KMS-11 (cell line): ENCODE results near the gene DPF3.

Experiments
- H2AFZ ChIP-seq: fragments of 200-600 bp; sonication (generic); 2 replicates; pipeline ENCODE4 v1.6.1; 2016; ENCODE audit warnings: antibody characterized with exemption, mixed run types, low read depth
- H3K27ac ChIP-seq: fragments of 200-600 bp; sonication (generic); 2 replicates; pipeline ENCODE4 v1.6.1; 2016; ENCODE audit warnings: mild to moderate bottlenecking, mixed run types
- H3K27me3 ChIP-seq: fragments of 200-600 bp; sonication (generic); 2 replicates; pipeline ENCODE4 v1.6.1; 2017; ENCODE audit warnings: mild to moderate bottlenecking, low read depth, mixed run types, moderate library complexity; ENCODE audit not compliant: insufficient read depth
- H3K36me3 ChIP-seq: fragments of 200-600 bp; sonication (generic); 2 replicates; pipeline ENCODE4 v1.6.1; 2017; ENCODE audit warnings: mild to moderate bottlenecking, mixed run types; ENCODE audit not compliant: insufficient read depth
- H3K4me1 ChIP-seq: fragments of 200-600 bp; sonication (generic); 2 replicates; pipeline ENCODE4 v1.6.1; 2016; ENCODE audit warnings: mild to moderate bottlenecking, low read depth, mixed run types; ENCODE audit not compliant: poor library complexity, severe bottlenecking
- H3K4me2 ChIP-seq: fragments of 200-600 bp; sonication (generic); 2 replicates; pipeline ENCODE4 v1.7.0; 2016; ENCODE audit warnings: mild to moderate bottlenecking, mixed run types
- H3K4me3 ChIP-seq: fragments of 200-600 bp; sonication (generic); IDR thresholded peaks from 2 replicates; pipeline ENCODE4 v1.6.1; 2017; ENCODE audit warnings: low read depth, low read length, mixed read lengths; ENCODE audit not compliant: insufficient read depth
- H3K79me2 ChIP-seq: fragments of 200-600 bp; sonication (generic); 2 replicates; pipeline ENCODE4 v1.6.1; 2016; ENCODE audit warnings: low read depth, mixed run types; ENCODE audit not compliant: insufficient read depth
- H3K9ac ChIP-seq: fragments of 200-600 bp; sonication (generic); 2 replicates; pipeline ENCODE4 v1.6.1; 2016; ENCODE audit warnings: mild to moderate bottlenecking, mixed run types
- H4K20me1 ChIP-seq: fragments of 200-600 bp; sonication (generic); 2 replicates; pipeline ENCODE4 v1.6.1; 2016; ENCODE audit warnings: mild to moderate bottlenecking, mixed run types; ENCODE audit not compliant: insufficient read depth
- TF ChIP-seq, protein P1 (sequence below): fragments of 200-600 bp; sonication (generic); conservative IDR thresholded peaks from 2 replicates; pipeline ENCODE4 v1.6.1; 2017; ENCODE audit warnings: low read depth, mild to moderate bottlenecking, antibody characterized with exemption, low read length, moderate library complexity, mixed read lengths

Gene DPF3

DNA sequence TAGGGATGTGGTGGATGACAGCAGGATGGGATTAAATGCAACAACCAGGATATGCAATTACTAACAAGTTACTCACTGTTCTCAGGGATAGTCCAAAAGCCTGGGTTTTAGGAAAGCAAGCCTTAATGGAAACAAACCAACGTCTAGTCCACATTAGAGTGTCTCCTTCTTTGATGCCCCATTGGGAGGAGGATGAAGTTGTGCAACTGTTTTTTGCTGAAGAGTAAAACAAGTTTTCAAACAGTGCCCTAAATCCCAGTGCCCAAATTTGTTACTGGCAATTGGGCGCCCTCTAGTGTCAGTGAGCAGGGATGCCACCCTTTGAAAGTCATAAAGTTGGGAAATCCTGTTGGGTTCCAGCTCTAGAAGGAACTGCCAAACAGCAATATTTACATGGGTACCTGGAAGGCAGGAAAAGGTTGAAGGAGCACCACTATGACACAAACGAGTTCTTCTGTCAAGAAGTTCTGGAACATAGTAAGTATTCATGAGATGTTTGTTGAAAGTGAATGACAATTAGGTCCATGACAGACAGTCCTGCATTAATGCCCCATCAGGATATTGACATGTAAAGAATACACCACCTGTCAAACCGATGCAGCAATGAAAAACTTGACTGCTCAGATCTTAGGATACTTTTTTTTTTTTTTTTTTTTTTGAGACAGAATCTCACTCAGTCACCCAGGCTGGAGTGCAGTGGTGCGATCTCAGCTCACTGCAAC, 11.1 kb upstream of the DPF3 start:
- no peaks in the 10 kb centered on the region for H3K27me3 ChIP-seq
- no peak overlapping the region for H3K4me3 ChIP-seq
- no peaks in the 10 kb centered on the region for H3K79me2 ChIP-seq
- H3K4me2 ChIP-seq = no peak overlapping the region
- no peak overlapping the region for H3K27ac ChIP-seq
- TF ChIP-seq, protein P1, sequence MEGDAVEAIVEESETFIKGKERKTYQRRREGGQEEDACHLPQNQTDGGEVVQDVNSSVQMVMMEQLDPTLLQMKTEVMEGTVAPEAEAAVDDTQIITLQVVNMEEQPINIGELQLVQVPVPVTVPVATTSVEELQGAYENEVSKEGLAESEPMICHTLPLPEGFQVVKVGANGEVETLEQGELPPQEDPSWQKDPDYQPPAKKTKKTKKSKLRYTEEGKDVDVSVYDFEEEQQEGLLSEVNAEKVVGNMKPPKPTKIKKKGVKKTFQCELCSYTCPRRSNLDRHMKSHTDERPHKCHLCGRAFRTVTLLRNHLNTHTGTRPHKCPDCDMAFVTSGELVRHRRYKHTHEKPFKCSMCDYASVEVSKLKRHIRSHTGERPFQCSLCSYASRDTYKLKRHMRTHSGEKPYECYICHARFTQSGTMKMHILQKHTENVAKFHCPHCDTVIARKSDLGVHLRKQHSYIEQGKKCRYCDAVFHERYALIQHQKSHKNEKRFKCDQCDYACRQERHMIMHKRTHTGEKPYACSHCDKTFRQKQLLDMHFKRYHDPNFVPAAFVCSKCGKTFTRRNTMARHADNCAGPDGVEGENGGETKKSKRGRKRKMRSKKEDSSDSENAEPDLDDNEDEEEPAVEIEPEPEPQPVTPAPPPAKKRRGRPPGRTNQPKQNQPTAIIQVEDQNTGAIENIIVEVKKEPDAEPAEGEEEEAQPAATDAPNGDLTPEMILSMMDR = peak; percentile 92
- H3K4me1 ChIP-seq = peaks cover 9% of the 10 kb centered on the region
- H3K9ac ChIP-seq = no peak overlapping the region
- H4K20me1 ChIP-seq = no peaks in the 10 kb centered on the region
- no peaks in the 10 kb centered on the region for H3K36me3 ChIP-seq
- peak overlapping the region; percentile 22; the same call in 1 of the 2 replicates for H2AFZ ChIP-seq

DNA sequence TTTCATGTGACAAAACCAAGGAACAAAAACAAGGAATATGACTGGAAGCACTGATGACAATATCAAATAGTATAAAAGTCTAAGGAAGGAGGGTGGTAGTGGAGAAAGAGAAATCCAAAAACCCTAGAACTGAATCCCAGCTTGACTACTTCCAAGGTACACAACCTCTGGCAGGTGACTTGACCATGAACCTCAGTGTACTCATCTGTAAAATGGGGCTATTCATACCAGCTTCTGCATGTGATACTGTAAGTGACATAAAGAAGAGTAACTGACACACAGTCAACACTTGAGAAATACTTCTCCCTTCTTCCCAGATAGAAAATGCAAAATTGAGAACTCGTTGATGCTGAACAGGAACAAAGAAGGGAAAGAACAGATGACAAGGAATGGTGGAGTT, 10.3 kb upstream of the DPF3 start:
- peaks cover 9% of the 10 kb centered on the region for H3K4me1 ChIP-seq
- H3K79me2 ChIP-seq = no peaks in the 10 kb centered on the region
- no peaks in the 10 kb centered on the region for H3K36me3 ChIP-seq
- H3K27ac ChIP-seq = no peak overlapping the region
- H3K27me3 ChIP-seq = no peaks in the 10 kb centered on the region
- H3K9ac ChIP-seq = no peak overlapping the region
- no peak overlapping the region for H2AFZ ChIP-seq
- TF ChIP-seq, protein P1 = no peak
- no peak overlapping the region for H3K4me3 ChIP-seq
- no peaks in the 10 kb centered on the region for H4K20me1 ChIP-seq
- no peak overlapping the region for H3K4me2 ChIP-seq

DNA sequence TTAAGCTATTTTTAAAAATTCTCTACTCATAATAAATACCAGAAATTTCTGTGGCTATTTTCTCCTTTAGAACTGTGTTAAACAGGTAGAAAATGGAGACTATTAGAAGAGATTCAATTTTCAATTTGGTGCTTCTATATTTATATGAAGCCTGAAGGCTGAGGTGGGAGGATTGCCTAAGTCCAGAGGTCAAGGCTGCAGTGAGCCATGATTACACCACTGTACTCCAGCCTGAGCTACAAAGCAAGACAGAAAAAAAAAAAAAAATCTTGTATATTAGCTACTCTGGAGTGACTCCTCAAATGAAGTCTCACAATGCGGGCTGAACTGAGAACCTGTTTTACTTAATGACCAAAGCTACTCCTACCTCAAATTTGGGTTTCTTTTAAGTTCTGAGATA, 9.8 kb upstream of the DPF3 start:
- Histone ChIP-seq H3K27me3 (no peaks in the 10 kb centered on the region), H3K4me1 (peaks cover 9% of the 10 kb centered on the region), H3K9ac (no peak overlapping the region), H3K36me3 (no peaks in the 10 kb centered on the region), H3K79me2 (no peaks in the 10 kb centered on the region), H3K27ac (no peak overlapping the region), H3K4me3 (no peak overlapping the region), H4K20me1 (no peaks in the 10 kb centered on the region), H2AFZ (no peak overlapping the region), H3K4me2 (no peak overlapping the region)
- TF ChIP-seq, protein P1 = no peak

DNA sequence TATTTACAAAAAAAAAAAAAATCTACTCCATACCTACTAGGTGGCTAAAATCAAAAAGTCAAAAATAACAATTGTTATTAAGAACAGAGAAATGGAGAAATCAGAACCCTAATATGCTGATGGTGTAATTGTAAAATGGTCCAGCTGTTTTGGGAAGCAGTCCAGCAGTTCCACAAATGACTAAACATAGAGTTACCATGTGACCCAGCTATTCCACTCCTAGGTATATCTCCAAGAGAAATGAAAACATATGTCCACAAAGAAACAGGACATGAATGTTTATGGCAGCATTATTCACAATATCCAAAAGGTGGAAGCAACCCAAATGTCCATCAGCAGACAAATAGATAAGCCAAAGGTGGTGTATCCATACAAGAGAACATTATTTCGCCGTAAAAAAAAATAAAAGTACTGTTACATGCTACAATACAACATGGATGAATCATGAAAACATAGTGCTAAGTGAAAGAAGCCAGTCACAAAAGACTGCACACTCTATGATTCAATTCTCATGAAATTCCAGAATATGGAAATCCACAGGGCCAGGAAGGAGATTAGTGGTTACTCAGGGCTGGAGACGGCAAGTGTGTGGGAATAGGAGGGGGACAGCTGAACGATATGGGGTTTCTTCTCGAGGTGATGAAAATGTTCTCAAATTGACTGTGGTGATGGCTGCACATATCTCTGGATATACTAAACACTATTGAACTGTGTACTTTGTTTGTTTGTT, 9.1 kb upstream of the DPF3 start:
- TF ChIP-seq, protein P1 = no peak
- H3K4me1 ChIP-seq = peaks cover 9% of the 10 kb centered on the region
- H3K27me3 ChIP-seq = no peaks in the 10 kb centered on the region
- no peak overlapping the region for H3K9ac ChIP-seq
- no peaks in the 10 kb centered on the region for H4K20me1 ChIP-seq
- H3K36me3 ChIP-seq = no peaks in the 10 kb centered on the region
- no peak overlapping the region for H2AFZ ChIP-seq
- H3K4me3 ChIP-seq = no peak overlapping the region
- H3K27ac ChIP-seq = no peak overlapping the region
- no peak overlapping the region for H3K4me2 ChIP-seq
- H3K79me2 ChIP-seq = no peaks in the 10 kb centered on the region
